B cell (primary cell): ENCODE data around the gene MGA. TPM values are rescaled to one million over a fixed set of nuclear protein-coding genes. Genes with fewer than 3 reads are reported as not detected.

Experiments used
- ATAC-seq: fragments of 200-7000 bp; cut with Tn5 transposase; one replicate; pipeline ENCODE4 v1.10.0; 2021; ENCODE audit warnings: low read depth, mild to moderate bottlenecking, moderate number of reproducible peaks, moderate library complexity
- CTCF ChIA-PET: fragments of 350-600 bp; sonication (Branson Sonifier 250); formaldehyde crosslinking; loops from one replicate; lab custom pipeline; 2021; ENCODE audit warnings: antibody characterized with exemption, inconsistent platforms; lab: Charles Lee
- POLR2A ChIA-PET: fragments of 350-600 bp; sonication (Branson Sonifier 250); formaldehyde crosslinking; loops from one replicate; lab custom pipeline; 2021; ENCODE audit warnings: antibody characterized with exemption; lab: Charles Lee
- DNase-seq: peaks from one replicate; pipeline ENCODE4 v3.0.0; 2013
- H2AFZ ChIP-seq: 2 replicates; pipeline ENCODE4 v1.6.1; 2012; ENCODE audit warnings: mild to moderate bottlenecking, low read depth, low read length; ENCODE audit not compliant: insufficient read depth, poor library complexity, severe bottlenecking
- H3K27ac ChIP-seq, 2 donors: 1 replicate in 1 of 2; 2 replicates in 1 of 2; pipeline ENCODE4 v1.5.1; 2012 to 2013; ENCODE audit warnings: low read length in 2 of 2, mild to moderate bottlenecking in 2 of 2, moderate library complexity in 1 of 2
- H3K27me3 ChIP-seq, 4 experiments: fragments of 200-600 bp in 1 of 4; sonication (generic) in 1 of 4; replicated peaks in 1 of 4; 1 replicate in 2 of 4; 2 replicates in 2 of 4; pipeline versions ENCODE4 v1.6.1 to v1.7.0; 2013 to 2016; ENCODE audit warnings: low read length in 3 of 4, mild to moderate bottlenecking in 2 of 4, mixed read lengths in 1 of 4, moderate library complexity in 1 of 4; ENCODE audit not compliant: insufficient read depth in 4 of 4, control insufficient read depth in 3 of 4; ENCODE audit errors: control extremely low read depth in 1 of 4
- H3K36me3 ChIP-seq, 2 experiments: replicated peaks in 1 of 2; 1 replicate in 1 of 2; 2 replicates in 1 of 2; pipeline versions ENCODE4 v1.6.1 to v1.7.1; 2013; ENCODE audit warnings: low read length in 1 of 2; ENCODE audit not compliant: insufficient read depth in 2 of 2, control insufficient read depth in 1 of 2; ENCODE audit errors: control extremely low read depth in 1 of 2, extremely low read depth in 1 of 2
- H3K4me1 ChIP-seq, 2 donors: fragments of 200-600 bp in 1 of 2; sonication (generic) in 1 of 2; 1 replicate in 1 of 2; 2 replicates in 1 of 2; pipeline versions ENCODE4 v1.5.1 to v1.6.1; 2013 to 2017; ENCODE audit warnings: low read length in 2 of 2; ENCODE audit not compliant: control insufficient read depth in 2 of 2, insufficient read depth in 2 of 2
- H3K4me2 ChIP-seq: replicated peaks from 2 replicates; pipeline ENCODE3; 2012; ENCODE audit warnings: mild to moderate bottlenecking, low read depth, low read length; ENCODE audit not compliant: poor library complexity, severe bottlenecking
- H3K4me3 ChIP-seq, 5 experiments: fragments of 200-600 bp in 1 of 5; sonication (generic) in 1 of 5; 1 replicate in 3 of 5; 2 replicates in 2 of 5; pipeline versions ENCODE4 v1.5.1 to v1.7.0; 2011 to 2016; ENCODE audit warnings: low read length in 4 of 5, mild to moderate bottlenecking in 4 of 5, low read depth in 2 of 5, control low read depth in 1 of 5, moderate library complexity in 1 of 5; ENCODE audit not compliant: insufficient read depth in 1 of 5; ENCODE audit errors: control extremely low read depth in 1 of 5, extremely low read depth in 1 of 5
- H3K79me2 ChIP-seq: fragments of 200-600 bp; sonication (generic); one replicate; pipeline ENCODE4 v1.6.0; 2016; ENCODE audit warnings: low read length; ENCODE audit not compliant: control insufficient read depth, insufficient read depth
- H3K9ac ChIP-seq: fragments of 200-600 bp; sonication (generic); 2 replicates; pipeline ENCODE4 v1.6.1; 2017; ENCODE audit warnings: mild to moderate bottlenecking, low read length, moderate library complexity
- H3K9me3 ChIP-seq, 3 donors: one replicate each; pipeline versions ENCODE4 v1.6.1 to v1.7.1; 2013; ENCODE audit warnings: low read length in 2 of 3; ENCODE audit not compliant: control insufficient read depth in 2 of 3, insufficient read depth in 1 of 3; ENCODE audit errors: control extremely low read depth in 1 of 3
- H4K20me1 ChIP-seq: 2 replicates; pipeline ENCODE4 v1.6.0; 2012; ENCODE audit warnings: mild to moderate bottlenecking, low read length; ENCODE audit not compliant: insufficient read depth, control insufficient read depth, poor library complexity, severe bottlenecking
- H3K27ac Mint-ChIP-seq: one replicate; pipeline ENCODE4 v1.8.0; 2021; ENCODE audit warnings: mixed read lengths
- H3K27me3 Mint-ChIP-seq: one replicate; pipeline ENCODE4 v1.8.0; 2021; ENCODE audit warnings: mixed read lengths
- H3K4me1 Mint-ChIP-seq: one replicate; pipeline ENCODE4 v1.8.0; 2021; ENCODE audit warnings: mixed read lengths
- H3K4me3 Mint-ChIP-seq: one replicate; pipeline ENCODE4 v1.8.0; 2021; ENCODE audit warnings: mixed read lengths
- H3K9me3 Mint-ChIP-seq: one replicate; pipeline ENCODE4 v1.8.0; 2022; ENCODE audit warnings: mixed read lengths; ENCODE audit not compliant: insufficient read depth
- CTCF ChIP-seq: fragments of 200-600 bp; IDR thresholded peaks from one replicate; pipeline ENCODE4 v1.8.0; 2022; ENCODE audit warnings: antibody characterized with exemption, mild to moderate bottlenecking
- EZH2 ChIP-seq: IDR thresholded peaks from 2 replicates; pipeline ENCODE4 v1.6.1; 2012; ENCODE audit warnings: borderline replicate concordance, low read depth, mild to moderate bottlenecking, moderate library complexity, low read length; ENCODE audit not compliant: insufficient read depth, poor library complexity, severe bottlenecking
- WGBS: methylation state at CpG from one replicate; pipeline ENCODE4 v1.1.5; 2013; ENCODE audit warnings: missing lambda C conversion rate; ENCODE audit not compliant: insufficient coverage; 5-methylcytosine and 5-hydroxymethylcytosine counted together
- intact Hi-C: fragments of 100-400 bp; cut with micrococcal nuclease; formaldehyde crosslinking; loops from one replicate; pipeline ENCODE4 v1.10.0; 2022
- polyA plus RNA-seq: library from polyadenylated mRNA; depleted of rRNA; stranded (reverse); fragments of >200 nt; gene quantifications from 2 replicates; pipeline ENCODE4 v1.2.3, GENCODE V29; 2012
- total RNA-seq, 2 donors: library from RNA; stranded (reverse); fragments of 120-200 nt in 1 of 2; gene quantifications; 1 replicate in 1 of 2; 2 replicates in 1 of 2; pipeline versions ENCODE4 v1.2.3 to v1.2.4, GENCODE V29; 2013 to 2022

MGA gene
- total and polyA plus RNA-seq, 2 donors (not counting 1 experiment from before 2014, with no cell fraction given): 5.4 to 79.7 TPM

- no peaks in the 10 kb centered on the region for H3K27me3 Mint-ChIP-seq
- POLR2A ChIA-PET: interaction anchor here (0.9 kb wide), 1 partner anchor 13 kb away, joined by 5 read pairs; no protein-coding TSS in a partner anchor
- H4K20me1 ChIP-seq: no peaks in the 10 kb centered on the region
- peaks cover 18% of the 10 kb centered on the region for H3K4me1 Mint-ChIP-seq
- H3K4me3 ChIP-seq: no peak overlapping the region
- no peaks in the 10 kb centered on the region for H3K79me2 ChIP-seq
- TF ChIP-seq EZH2: no peak
- no peak for TF ChIP-seq CTCF
- peaks cover 0 to 3% (median 0%) of the 10 kb centered on the region in 3 donors for H3K9me3 ChIP-seq
- no peaks in the 10 kb centered on the region for H3K27me3 ChIP-seq
- no peak overlapping the region for H3K27ac Mint-ChIP-seq
- no peak overlapping the region for H2AFZ ChIP-seq
- DNase-seq (no peak), ATAC-seq (no peak)
- H3K9ac ChIP-seq: no peak overlapping the region
- H3K4me3 Mint-ChIP-seq: no peak overlapping the region
- H3K4me1 ChIP-seq: peaks cover 3 to 9% of the 10 kb centered on the region in 2 donors
- H3K4me2 ChIP-seq: no peak overlapping the region
- H3K27ac ChIP-seq: no peak overlapping the region
- intact Hi-C loops: no loop called here
- H3K9me3 Mint-ChIP-seq: no peaks in the 10 kb centered on the region
- peaks cover 2 to 13% of the 10 kb centered on the region in 2 experiments for H3K36me3 ChIP-seq
- CTCF ChIA-PET: interaction anchor here (15.7 kb wide), 1 partner anchor 23 kb away, joined by 716 read pairs; the partner anchor contains the start of gene MAPKBP1
- WGBS: 90% methylated on average over 6 of the region's 9 CpGs
Measured at GRCh38 chr15:41798607-41799487, 138.6 kb downstream of the MGA start.

GRCh38 chr15:41799488-41799805, 139.2 kb downstream of the MGA start:
- Histone ChIP-seq H3K27me3 (no peaks in the 10 kb centered on the region), H3K9me3 (peaks cover 0 to 3% (median 0%) of the 10 kb centered on the region in 3 donors), H3K36me3 (peaks cover 0 to 13% of the 10 kb centered on the region in 2 experiments), H4K20me1 (no peaks in the 10 kb centered on the region), H3K79me2 (no peaks in the 10 kb centered on the region), H2AFZ (no peak overlapping the region), H3K9ac (no peak overlapping the region), H3K4me2 (no peak overlapping the region), H3K4me3 (no peak overlapping the region), H3K27ac (no peak overlapping the region), H3K4me1 (peaks cover 3 to 9% of the 10 kb centered on the region in 2 donors)
- no peak overlapping the region for H3K4me3 Mint-ChIP-seq
- H3K9me3 Mint-ChIP-seq: no peaks in the 10 kb centered on the region
- CTCF ChIA-PET: interaction anchor here (3.9 to 15.7 kb wide), 2 partner anchors 12 to 24 kb away, joined by 27 to 716 read pairs; partner anchors contain the start of gene MAPKBP1
- H3K4me1 Mint-ChIP-seq: peaks cover 18% of the 10 kb centered on the region
- no peak for TF ChIP-seq EZH2
- TF ChIP-seq CTCF: no peak
- DNase-seq: no peak
- H3K27me3 Mint-ChIP-seq: no peaks in the 10 kb centered on the region
- no peak for ATAC-seq
- H3K27ac Mint-ChIP-seq: no peak overlapping the region
- intact Hi-C loops: no loop called here
- POLR2A ChIA-PET: no interaction called here
- WGBS: 54% methylated on average over 5 of the region's 5 CpGs
